ENCODE data around the gene PITRM1. TPM values are rescaled to one million over a fixed set of nuclear protein-coding genes. Genes with fewer than 3 reads are reported as not detected.

The PITRM1 gene
- polyA plus RNA-seq, 1 of the 3 experiments (the other 2 are of a cell fraction): 79.6 TPM

DNA sequence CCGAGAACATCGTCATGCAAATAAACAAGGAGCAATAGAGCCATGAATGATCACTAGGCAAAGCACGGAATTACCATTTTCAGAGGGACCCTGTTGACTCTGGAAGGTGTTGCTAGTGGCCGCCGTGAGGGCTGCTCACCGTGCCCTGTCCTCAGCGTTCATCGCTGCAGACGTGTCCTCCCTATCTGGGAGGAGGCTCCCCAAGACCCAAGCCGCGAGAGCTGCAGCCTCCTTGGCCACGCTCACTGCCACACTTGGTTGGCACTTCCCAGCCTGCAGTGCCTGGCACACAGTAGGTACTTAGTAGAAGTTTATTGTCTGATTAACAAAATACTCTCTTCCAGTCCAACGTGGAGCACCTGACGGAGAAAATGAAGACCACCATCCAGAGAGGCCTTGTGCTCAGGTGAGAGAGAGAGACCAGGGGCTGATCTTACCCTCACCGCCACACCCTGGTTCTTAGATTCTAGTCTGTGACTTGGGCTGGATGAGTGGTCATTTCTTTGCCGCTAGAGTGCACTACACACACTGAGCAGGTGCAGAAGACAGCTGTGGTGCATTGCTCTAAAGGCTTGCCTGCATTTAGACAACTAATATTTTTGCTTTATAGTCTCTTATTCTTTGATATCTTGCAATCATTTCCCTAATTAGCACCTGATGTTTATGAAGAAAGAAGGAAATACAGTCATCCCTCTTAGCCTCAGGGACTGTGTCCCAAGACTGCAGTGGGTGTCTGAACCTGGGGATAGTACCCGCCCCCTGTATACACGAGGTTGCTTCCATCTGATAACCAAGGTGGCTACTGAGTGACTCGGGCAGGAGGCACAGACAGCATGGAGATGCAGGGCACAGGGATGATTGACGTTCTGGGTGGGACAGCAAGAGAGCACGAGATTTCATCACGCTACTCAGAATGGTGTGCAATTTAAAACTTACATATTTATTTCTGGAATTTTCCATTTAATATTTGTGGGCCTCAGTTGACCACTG lies 40.3 kb downstream of the PITRM1 start:
- Histone ChIP-seq H3K4me2 (no peak overlapping the region), H3K9ac (no peak overlapping the region), H3K36me3 (replicated peaks in 1 of 2; ENCODE audit: control insufficient read depth in 1 of 2, insufficient read depth in 2 of 2, low read length in 1 of 2) (peaks cover 68 to 77% of the 10 kb centered on the region in 2 experiments), H3F3A (replicated peaks; ENCODE audit: insufficient read depth) (peaks cover 29% of the 10 kb centered on the region), H3K27me3 (ENCODE audit: insufficient read depth) (no peaks in the 10 kb centered on the region), H3K9me3 (no peaks in the 10 kb centered on the region), H3K4me3 (ENCODE audit: low read depth in 2 of 2, low read length in 1 of 2) (no peak overlapping the region), H4K20me1 (ENCODE audit: insufficient read depth) (no peaks in the 10 kb centered on the region), H3K79me2 (ENCODE audit: insufficient read depth) (no peaks in the 10 kb centered on the region), H2AFZ (ENCODE audit: low read depth) (no peak overlapping the region), H3K4me1 (ENCODE audit: control insufficient read depth in 1 of 2, insufficient read depth in 2 of 2, low read depth in 1 of 2, low read length in 1 of 2) (no peaks in the 10 kb centered on the region), H3K9me2 (no peaks in the 10 kb centered on the region), H3K27ac (ENCODE audit: low read depth in 2 of 2, low read length in 1 of 2) (no peak overlapping the region)
- WGBS (ENCODE audit: low lambda C conversion rate): 84% methylated on average over 18 of the region's 22 CpGs
- ChIA-PET CTCF (no interaction called here), POLR2A (no interaction called here)
- TF ChIP-seq CHD2 (IDR thresholded peaks at IDR 0.05; ENCODE audit: low read length, partially characterized antibody): no peak
- no peak for TF ChIP-seq RXRA (IDR thresholded peaks at IDR 0.05; ENCODE audit: borderline replicate concordance, low read depth)
- TF ChIP-seq, protein P1, sequence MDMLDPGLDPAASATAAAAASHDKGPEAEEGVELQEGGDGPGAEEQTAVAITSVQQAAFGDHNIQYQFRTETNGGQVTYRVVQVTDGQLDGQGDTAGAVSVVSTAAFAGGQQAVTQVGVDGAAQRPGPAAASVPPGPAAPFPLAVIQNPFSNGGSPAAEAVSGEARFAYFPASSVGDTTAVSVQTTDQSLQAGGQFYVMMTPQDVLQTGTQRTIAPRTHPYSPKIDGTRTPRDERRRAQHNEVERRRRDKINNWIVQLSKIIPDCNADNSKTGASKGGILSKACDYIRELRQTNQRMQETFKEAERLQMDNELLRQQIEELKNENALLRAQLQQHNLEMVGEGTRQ (IDR thresholded peaks at IDR 0.05; ENCODE audit: borderline replicate concordance, low read depth, low read length): no peak
- no peak for TF ChIP-seq TAF1 (IDR thresholded peaks at IDR 0.05; ENCODE audit: borderline replicate concordance, low read depth, low read length)
- TF ChIP-seq, protein P2, sequence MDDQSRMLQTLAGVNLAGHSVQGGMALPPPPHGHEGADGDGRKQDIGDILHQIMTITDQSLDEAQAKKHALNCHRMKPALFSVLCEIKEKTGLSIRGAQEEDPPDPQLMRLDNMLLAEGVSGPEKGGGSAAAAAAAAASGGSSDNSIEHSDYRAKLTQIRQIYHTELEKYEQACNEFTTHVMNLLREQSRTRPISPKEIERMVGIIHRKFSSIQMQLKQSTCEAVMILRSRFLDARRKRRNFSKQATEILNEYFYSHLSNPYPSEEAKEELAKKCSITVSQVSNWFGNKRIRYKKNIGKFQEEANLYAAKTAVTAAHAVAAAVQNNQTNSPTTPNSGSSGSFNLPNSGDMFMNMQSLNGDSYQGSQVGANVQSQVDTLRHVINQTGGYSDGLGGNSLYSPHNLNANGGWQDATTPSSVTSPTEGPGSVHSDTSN (IDR thresholded peaks at IDR 0.05): no peak
- no peak for TF ChIP-seq SIN3A (IDR thresholded peaks at IDR 0.05; ENCODE audit: borderline replicate concordance, low read depth, low read length)
- no peak for TF ChIP-seq EZH2phosphoT487 (IDR thresholded peaks at IDR 0.05; ENCODE audit: borderline replicate concordance, low read depth)
- no peak for TF ChIP-seq EP300 (IDR thresholded peaks at IDR 0.05; ENCODE audit: borderline replicate concordance in 1 of 2, low read depth in 1 of 2, low read length in 1 of 2)
- no peak for TF ChIP-seq NFIC (IDR thresholded peaks at IDR 0.05; ENCODE audit: borderline replicate concordance)
- TF ChIP-seq MXI1 (IDR thresholded peaks at IDR 0.05; ENCODE audit: low read depth, low read length): no peak
- DNase-seq: no peak

DNA sequence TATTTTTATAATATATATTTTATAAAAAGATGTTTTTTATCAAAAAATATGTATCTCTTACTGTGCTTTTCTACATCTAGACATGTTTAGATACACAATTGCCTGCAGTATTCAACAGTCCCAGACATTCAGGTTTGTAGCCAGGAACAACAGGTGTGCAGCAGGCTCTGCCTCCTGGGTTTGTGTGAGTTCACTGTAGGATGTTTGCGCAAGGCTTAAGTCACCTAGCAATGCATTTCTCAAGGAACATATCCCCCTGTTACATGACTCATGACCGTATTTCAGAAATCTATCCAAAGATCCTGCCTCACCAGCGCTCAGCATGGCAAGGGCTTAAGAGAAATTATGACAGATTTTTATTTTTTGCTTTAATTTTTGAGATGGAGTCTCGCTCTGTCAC lies 41.5 kb downstream of the PITRM1 start:
- TF ChIP-seq, protein P3, sequence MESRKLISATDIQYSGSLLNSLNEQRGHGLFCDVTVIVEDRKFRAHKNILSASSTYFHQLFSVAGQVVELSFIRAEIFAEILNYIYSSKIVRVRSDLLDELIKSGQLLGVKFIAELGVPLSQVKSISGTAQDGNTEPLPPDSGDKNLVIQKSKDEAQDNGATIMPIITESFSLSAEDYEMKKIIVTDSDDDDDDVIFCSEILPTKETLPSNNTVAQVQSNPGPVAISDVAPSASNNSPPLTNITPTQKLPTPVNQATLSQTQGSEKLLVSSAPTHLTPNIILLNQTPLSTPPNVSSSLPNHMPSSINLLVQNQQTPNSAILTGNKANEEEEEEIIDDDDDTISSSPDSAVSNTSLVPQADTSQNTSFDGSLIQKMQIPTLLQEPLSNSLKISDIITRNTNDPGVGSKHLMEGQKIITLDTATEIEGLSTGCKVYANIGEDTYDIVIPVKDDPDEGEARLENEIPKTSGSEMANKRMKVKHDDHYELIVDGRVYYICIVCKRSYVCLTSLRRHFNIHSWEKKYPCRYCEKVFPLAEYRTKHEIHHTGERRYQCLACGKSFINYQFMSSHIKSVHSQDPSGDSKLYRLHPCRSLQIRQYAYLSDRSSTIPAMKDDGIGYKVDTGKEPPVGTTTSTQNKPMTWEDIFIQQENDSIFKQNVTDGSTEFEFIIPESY (IDR thresholded peaks at IDR 0.05; ENCODE audit: borderline replicate concordance, low read depth): no peak
- TF ChIP-seq, protein P4, sequence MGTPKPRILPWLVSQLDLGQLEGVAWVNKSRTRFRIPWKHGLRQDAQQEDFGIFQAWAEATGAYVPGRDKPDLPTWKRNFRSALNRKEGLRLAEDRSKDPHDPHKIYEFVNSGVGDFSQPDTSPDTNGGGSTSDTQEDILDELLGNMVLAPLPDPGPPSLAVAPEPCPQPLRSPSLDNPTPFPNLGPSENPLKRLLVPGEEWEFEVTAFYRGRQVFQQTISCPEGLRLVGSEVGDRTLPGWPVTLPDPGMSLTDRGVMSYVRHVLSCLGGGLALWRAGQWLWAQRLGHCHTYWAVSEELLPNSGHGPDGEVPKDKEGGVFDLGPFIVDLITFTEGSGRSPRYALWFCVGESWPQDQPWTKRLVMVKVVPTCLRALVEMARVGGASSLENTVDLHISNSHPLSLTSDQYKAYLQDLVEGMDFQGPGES (IDR thresholded peaks at IDR 0.05; ENCODE audit: low read depth, low read length): no peak
- TF ChIP-seq FOXJ3 (CRISPR knock-in tag; IDR thresholded peaks at IDR 0.05): no peak
- H2AFZ ChIP-seq (ENCODE audit: low read depth): no peak overlapping the region
- ChIA-PET CTCF (no interaction called here), POLR2A (no interaction called here)
- H4K20me1 ChIP-seq (ENCODE audit: insufficient read depth): no peaks in the 10 kb centered on the region
- H3K9ac ChIP-seq: no peak overlapping the region
- H3K36me3 ChIP-seq (replicated peaks in 1 of 2; ENCODE audit: control insufficient read depth in 1 of 2, insufficient read depth in 2 of 2, low read length in 1 of 2): peaks cover 63 to 77% of the 10 kb centered on the region in 2 experiments
- no peak for DNase-seq
- no peak overlapping the region for H3K4me3 ChIP-seq (ENCODE audit: low read depth in 2 of 2, low read length in 1 of 2)
- H3K27me3 ChIP-seq (ENCODE audit: insufficient read depth): no peaks in the 10 kb centered on the region
- H3K9me2 ChIP-seq: no peaks in the 10 kb centered on the region
- H3K4me2 ChIP-seq: no peak overlapping the region
- 92% methylated on average over 4 of the region's 4 CpGs for WGBS (ENCODE audit: low lambda C conversion rate)
- no peaks in the 10 kb centered on the region; a peak in 1 of 4 replicates for H3K4me1 ChIP-seq (ENCODE audit: control insufficient read depth in 1 of 2, insufficient read depth in 2 of 2, low read depth in 1 of 2, low read length in 1 of 2)
- H3K79me2 ChIP-seq (ENCODE audit: insufficient read depth): peaks cover 4% of the 10 kb centered on the region; the same call in 1 of the 2 replicates
- no peaks in the 10 kb centered on the region for H3K9me3 ChIP-seq
- H3F3A ChIP-seq (replicated peaks; ENCODE audit: insufficient read depth): peaks cover 29% of the 10 kb centered on the region
- no peak overlapping the region for H3K27ac ChIP-seq (ENCODE audit: low read depth in 2 of 2, low read length in 1 of 2)
